ENCODE data around the gene PDE8A.

The PDE8A gene

DNA sequence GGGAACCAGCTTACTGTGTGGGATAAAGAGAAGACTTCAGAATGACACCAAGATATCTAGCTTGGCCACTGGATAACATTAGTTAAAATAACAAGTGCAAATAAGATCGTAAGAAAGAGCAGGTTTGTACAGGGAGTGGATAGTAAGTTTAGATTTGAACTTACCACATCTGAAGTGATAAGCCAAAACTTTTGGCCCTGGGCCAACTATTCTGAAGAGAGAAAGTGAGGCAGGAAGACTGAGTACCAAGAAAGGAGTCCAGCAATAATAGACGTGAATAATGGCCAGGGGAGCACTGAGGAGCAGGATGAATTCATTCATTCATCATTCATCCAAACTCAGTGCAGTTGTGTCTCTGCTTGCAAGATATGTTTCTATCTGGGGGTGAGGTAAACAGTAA is 122.9 kb downstream of the PDE8A start:
- Histone ChIP-seq H3K27me3 (replicated peaks; ENCODE audit: insufficient read depth, low read length) (no peaks in the 10 kb centered on the region), H3K79me2 (ENCODE audit: low read length) (no peaks in the 10 kb centered on the region), H3K36me3 (replicated peaks; ENCODE audit: insufficient read depth, low read length) (no peaks in the 10 kb centered on the region), H3K9ac (ENCODE audit: low read length) (no peak overlapping the region), H3K4me3 (ENCODE audit: low read length) (no peak overlapping the region), H2AFZ (ENCODE audit: low read length) (no peak overlapping the region), H4K20me1 (ENCODE audit: insufficient read depth, low read length) (no peaks in the 10 kb centered on the region), H3K4me2 (ENCODE audit: low read depth, low read length) (no peak overlapping the region), H3K4me1 (ENCODE audit: low read length) (peaks cover 8% of the 10 kb centered on the region), H3F3A (ENCODE audit: insufficient read depth, low read length) (no peaks in the 10 kb centered on the region), H3K9me3 (replicated peaks; ENCODE audit: insufficient read depth, low read length) (no peaks in the 10 kb centered on the region), H3K9me2 (replicated peaks; ENCODE audit: insufficient read depth, low read length) (no peaks in the 10 kb centered on the region), H3K27ac (ENCODE audit: low read length) (no peak overlapping the region)
- no peak for TF ChIP-seq EZH2 (optimal IDR thresholded peaks at IDR 0.05; ENCODE audit: low read depth, low read length)
- no peak for TF ChIP-seq EZH2phosphoT487 (IDR thresholded peaks at IDR 0.05; ENCODE audit: low read length)
- TF ChIP-seq, protein P1, sequence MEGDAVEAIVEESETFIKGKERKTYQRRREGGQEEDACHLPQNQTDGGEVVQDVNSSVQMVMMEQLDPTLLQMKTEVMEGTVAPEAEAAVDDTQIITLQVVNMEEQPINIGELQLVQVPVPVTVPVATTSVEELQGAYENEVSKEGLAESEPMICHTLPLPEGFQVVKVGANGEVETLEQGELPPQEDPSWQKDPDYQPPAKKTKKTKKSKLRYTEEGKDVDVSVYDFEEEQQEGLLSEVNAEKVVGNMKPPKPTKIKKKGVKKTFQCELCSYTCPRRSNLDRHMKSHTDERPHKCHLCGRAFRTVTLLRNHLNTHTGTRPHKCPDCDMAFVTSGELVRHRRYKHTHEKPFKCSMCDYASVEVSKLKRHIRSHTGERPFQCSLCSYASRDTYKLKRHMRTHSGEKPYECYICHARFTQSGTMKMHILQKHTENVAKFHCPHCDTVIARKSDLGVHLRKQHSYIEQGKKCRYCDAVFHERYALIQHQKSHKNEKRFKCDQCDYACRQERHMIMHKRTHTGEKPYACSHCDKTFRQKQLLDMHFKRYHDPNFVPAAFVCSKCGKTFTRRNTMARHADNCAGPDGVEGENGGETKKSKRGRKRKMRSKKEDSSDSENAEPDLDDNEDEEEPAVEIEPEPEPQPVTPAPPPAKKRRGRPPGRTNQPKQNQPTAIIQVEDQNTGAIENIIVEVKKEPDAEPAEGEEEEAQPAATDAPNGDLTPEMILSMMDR (IDR thresholded peaks at IDR 0.05; ENCODE audit: low read length): no peak
- no peak for DNase-seq

GRCh38 chr15:85108136-85108535 is 126.5 kb downstream of the PDE8A start:
- no peak for DNase-seq
- no peaks in the 10 kb centered on the region for H3K36me3 ChIP-seq (replicated peaks; ENCODE audit: insufficient read depth, low read length)
- no peak overlapping the region for H3K4me2 ChIP-seq (ENCODE audit: low read depth, low read length)
- H3K27ac ChIP-seq (ENCODE audit: low read length): no peak overlapping the region
- H3K27me3 ChIP-seq (replicated peaks; ENCODE audit: insufficient read depth, low read length): no peaks in the 10 kb centered on the region
- no peaks in the 10 kb centered on the region for H4K20me1 ChIP-seq (ENCODE audit: insufficient read depth, low read length)
- H3K79me2 ChIP-seq (ENCODE audit: low read length): no peaks in the 10 kb centered on the region
- no peak overlapping the region for H3K9ac ChIP-seq (ENCODE audit: low read length)
- no peak overlapping the region for H3K4me3 ChIP-seq (ENCODE audit: low read length)
- H3F3A ChIP-seq (ENCODE audit: insufficient read depth, low read length): no peaks in the 10 kb centered on the region
- no peaks in the 10 kb centered on the region for H3K9me3 ChIP-seq (replicated peaks; ENCODE audit: insufficient read depth, low read length)
- H3K9me2 ChIP-seq (replicated peaks; ENCODE audit: insufficient read depth, low read length): no peaks in the 10 kb centered on the region
- TF ChIP-seq EZH2 (optimal IDR thresholded peaks at IDR 0.05; ENCODE audit: low read depth, low read length) (no peak), EZH2phosphoT487 (IDR thresholded peaks at IDR 0.05; ENCODE audit: low read length) (no peak)
- TF ChIP-seq, protein P1 (IDR thresholded peaks at IDR 0.05; ENCODE audit: low read length): no peak
- H2AFZ ChIP-seq (ENCODE audit: low read length): no peak overlapping the region
- no peaks in the 10 kb centered on the region for H3K4me1 ChIP-seq (ENCODE audit: low read length)

DNA sequence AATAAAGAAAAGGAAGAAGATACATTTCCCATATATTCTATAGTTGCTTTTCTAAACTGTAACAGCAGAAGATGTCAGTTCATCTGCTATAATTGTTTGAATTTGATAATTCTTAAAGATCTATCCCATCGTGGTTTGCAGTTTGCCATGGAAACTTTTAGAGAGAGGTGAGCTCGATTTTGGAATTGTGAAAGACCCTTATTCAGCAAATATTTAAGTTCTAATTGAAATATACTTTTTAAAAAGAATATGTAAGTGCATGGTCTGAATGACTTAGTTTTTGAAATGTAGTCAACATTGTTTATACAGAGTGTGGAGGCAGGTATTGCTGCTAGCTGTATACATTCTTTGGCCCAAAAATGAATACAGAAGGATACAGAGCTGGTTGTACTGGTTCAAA is 127.7 kb downstream of the PDE8A start:
- H3K4me2 ChIP-seq (ENCODE audit: low read depth, low read length): no peak overlapping the region
- no peak for TF ChIP-seq EZH2 (optimal IDR thresholded peaks at IDR 0.05; ENCODE audit: low read depth, low read length)
- H3K4me1 ChIP-seq (ENCODE audit: low read length): no peaks in the 10 kb centered on the region
- H3K27me3 ChIP-seq (replicated peaks; ENCODE audit: insufficient read depth, low read length): no peaks in the 10 kb centered on the region
- DNase-seq: no peak
- H3K9me2 ChIP-seq (replicated peaks; ENCODE audit: insufficient read depth, low read length): no peaks in the 10 kb centered on the region
- H3K79me2 ChIP-seq (ENCODE audit: low read length): no peaks in the 10 kb centered on the region
- no peaks in the 10 kb centered on the region for H3K36me3 ChIP-seq (replicated peaks; ENCODE audit: insufficient read depth, low read length)
- no peak overlapping the region for H3K27ac ChIP-seq (ENCODE audit: low read length)
- H2AFZ ChIP-seq (ENCODE audit: low read length): no peak overlapping the region
- no peaks in the 10 kb centered on the region for H3F3A ChIP-seq (ENCODE audit: insufficient read depth, low read length)
- H4K20me1 ChIP-seq (ENCODE audit: insufficient read depth, low read length): no peaks in the 10 kb centered on the region
- H3K9me3 ChIP-seq (replicated peaks; ENCODE audit: insufficient read depth, low read length): no peaks in the 10 kb centered on the region
- H3K4me3 ChIP-seq (ENCODE audit: low read length): no peak overlapping the region
- H3K9ac ChIP-seq (ENCODE audit: low read length): no peak overlapping the region

GRCh38 chr15:85112997-85113396 is 131.3 kb downstream of the PDE8A start:
- Histone ChIP-seq H3K4me1 (ENCODE audit: low read length) (no peaks in the 10 kb centered on the region), H3K27ac (ENCODE audit: low read length) (no peak overlapping the region), H3K9me3 (replicated peaks; ENCODE audit: insufficient read depth, low read length) (no peaks in the 10 kb centered on the region), H3K9ac (ENCODE audit: low read length) (no peak overlapping the region), H3K4me3 (ENCODE audit: low read length) (no peak overlapping the region), H3K9me2 (replicated peaks; ENCODE audit: insufficient read depth, low read length) (no peaks in the 10 kb centered on the region), H3K27me3 (replicated peaks; ENCODE audit: insufficient read depth, low read length) (no peaks in the 10 kb centered on the region), H2AFZ (ENCODE audit: low read length) (no peak overlapping the region), H3K79me2 (ENCODE audit: low read length) (no peaks in the 10 kb centered on the region), H4K20me1 (ENCODE audit: insufficient read depth, low read length) (no peaks in the 10 kb centered on the region), H3K4me2 (ENCODE audit: low read depth, low read length) (no peak overlapping the region), H3F3A (ENCODE audit: insufficient read depth, low read length) (no peaks in the 10 kb centered on the region), H3K36me3 (replicated peaks; ENCODE audit: insufficient read depth, low read length) (no peaks in the 10 kb centered on the region)
- no peak for DNase-seq
- no peak for TF ChIP-seq EZH2phosphoT487 (IDR thresholded peaks at IDR 0.05; ENCODE audit: low read length)
- TF ChIP-seq, protein P1 (IDR thresholded peaks at IDR 0.05; ENCODE audit: low read length): no peak
- no peak for TF ChIP-seq EZH2 (optimal IDR thresholded peaks at IDR 0.05; ENCODE audit: low read depth, low read length)
